C4-2B (cell line): ENCODE results near the gene CIDEB.

Experiments used
- CTCF ChIP-seq: fragments of 450-650 bp; conservative IDR thresholded peaks from 2 replicates; pipeline ENCODE4 v1.5.1; 2017; ENCODE audit warnings: mild to moderate bottlenecking
- ZFX ChIP-seq: fragments of 450-650 bp; IDR thresholded peaks from 2 replicates; pipeline ENCODE4 v1.6.1; 2017

- TF ChIP-seq CTCF (no peak), ZFX (no peak)
Measured at GRCh38 chr14:24313913-24314312, 6.1 kb upstream of the CIDEB start.
